ENCODE data around the gene COPS9.

The COPS9 gene

DNA sequence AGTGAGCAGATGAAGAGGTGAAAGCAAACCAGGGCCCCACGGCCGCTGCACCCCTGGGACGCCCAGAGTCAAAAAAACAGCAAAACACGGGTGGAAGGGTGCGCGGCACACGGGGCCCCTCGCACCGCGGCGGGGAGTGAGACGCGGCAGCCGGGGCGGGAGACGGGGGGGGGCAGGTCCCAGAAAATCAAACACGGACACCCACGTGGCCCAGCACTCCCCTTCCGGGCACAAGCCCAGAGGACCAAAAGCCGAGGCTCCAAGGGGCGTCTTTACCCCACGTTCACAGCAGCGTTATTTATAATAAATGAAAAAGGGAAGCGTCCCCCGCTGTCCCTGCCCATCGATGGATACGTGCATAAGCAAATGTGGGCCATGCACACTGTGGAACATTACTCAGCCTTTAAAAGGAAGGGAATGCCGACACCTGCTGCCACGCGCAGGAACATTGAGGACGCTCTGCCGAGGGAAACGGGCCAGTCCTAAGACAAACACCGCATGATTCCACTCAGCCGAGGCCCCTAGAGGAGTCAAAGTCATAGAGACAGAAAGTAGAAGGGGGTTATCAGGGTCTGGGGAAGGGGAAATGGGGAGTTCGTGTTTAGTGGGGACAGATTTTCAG lies 677 bp upstream of the COPS9 start:
- Histone ChIP-seq H3K9me3 (no peaks in the 10 kb centered on the region), H3K27me3 (no peaks in the 10 kb centered on the region; the same call in 1 of the 2 replicates), H3K36me3 (peaks cover 28% of the 10 kb centered on the region), H3K4me1 (peaks cover 28% of the 10 kb centered on the region), H3K4me2 (peak overlapping the region; percentile 88), H3K9ac (peak overlapping the region; percentile 92), H3K4me3 (peak overlapping the region; percentile 89), H3K27ac (peak overlapping the region; percentile 82), H4K20me1 (peaks cover 28% of the 10 kb centered on the region)
- no peak for TF ChIP-seq Cebpa-rat (IDR thresholded peaks at IDR 0.05)

DNA sequence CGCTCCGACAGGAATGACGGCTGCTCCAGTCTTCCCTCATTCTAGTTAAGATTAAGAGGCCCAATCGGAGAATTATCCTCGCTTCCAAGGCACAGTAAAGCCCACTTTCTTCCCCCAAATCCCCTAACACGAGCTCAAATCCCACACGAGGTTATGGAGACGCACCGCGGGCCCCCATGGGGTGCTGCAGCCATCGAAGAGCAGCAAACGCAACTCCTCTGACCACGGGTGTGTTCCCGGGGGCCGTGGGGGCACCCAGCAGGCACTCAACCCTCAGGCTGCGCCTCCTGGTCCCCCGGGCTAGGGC lies 446 bp downstream of the COPS9 start:
- Histone ChIP-seq H3K27ac (peak overlapping the region; percentile 82), H3K4me2 (peak overlapping the region; percentile 88), H3K9me3 (no peaks in the 10 kb centered on the region), H3K9ac (peak overlapping the region; percentile 92), H3K4me1 (peaks cover 28% of the 10 kb centered on the region), H3K36me3 (peaks cover 39% of the 10 kb centered on the region), H4K20me1 (peaks cover 39% of the 10 kb centered on the region), H3K27me3 (no peaks in the 10 kb centered on the region; the same call in 1 of the 2 replicates), H3K4me3 (peak overlapping the region; percentile 89)
- no peak for TF ChIP-seq Cebpa-rat (IDR thresholded peaks at IDR 0.05)

DNA sequence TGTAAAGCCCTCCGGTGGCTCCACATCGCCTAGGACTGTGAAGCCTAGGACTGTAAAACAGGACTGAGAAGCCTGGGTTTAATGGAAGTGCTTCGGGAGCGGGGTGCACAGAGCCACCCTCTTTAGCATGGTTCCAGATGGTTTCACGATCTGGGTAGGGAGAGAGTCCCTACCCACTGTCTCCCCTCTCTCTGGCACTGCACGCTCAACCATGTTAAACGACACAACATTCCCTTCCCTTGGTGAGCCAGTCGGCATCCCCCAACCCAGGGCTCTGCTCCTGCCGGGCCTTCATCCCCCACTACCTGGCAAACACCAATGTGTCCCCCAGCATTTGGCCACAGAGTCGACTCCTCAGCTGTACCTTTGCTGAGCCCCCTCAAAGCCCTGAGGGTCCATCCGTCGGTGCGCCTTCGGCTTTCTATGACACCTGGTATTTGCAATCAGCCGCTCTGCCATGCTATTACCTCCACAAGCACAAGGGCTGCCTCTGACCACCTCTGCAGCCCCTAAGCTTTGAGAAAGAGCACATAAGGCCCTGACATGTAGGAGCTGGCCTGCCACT lies 1.1 kb downstream of the COPS9 start:
- Histone ChIP-seq H3K27ac (peak overlapping the region; percentile 82), H3K4me2 (peak overlapping the region; percentile 88), H3K27me3 (no peaks in the 10 kb centered on the region; the same call in 1 of the 2 replicates), H4K20me1 (peaks cover 45% of the 10 kb centered on the region), H3K4me3 (peak overlapping the region; percentile 89), H3K4me1 (peaks cover 28% of the 10 kb centered on the region), H3K9ac (peak overlapping the region; percentile 92), H3K9me3 (no peaks in the 10 kb centered on the region), H3K36me3 (peaks cover 46% of the 10 kb centered on the region)
- no peak for TF ChIP-seq Cebpa-rat (IDR thresholded peaks at IDR 0.05)

DNA sequence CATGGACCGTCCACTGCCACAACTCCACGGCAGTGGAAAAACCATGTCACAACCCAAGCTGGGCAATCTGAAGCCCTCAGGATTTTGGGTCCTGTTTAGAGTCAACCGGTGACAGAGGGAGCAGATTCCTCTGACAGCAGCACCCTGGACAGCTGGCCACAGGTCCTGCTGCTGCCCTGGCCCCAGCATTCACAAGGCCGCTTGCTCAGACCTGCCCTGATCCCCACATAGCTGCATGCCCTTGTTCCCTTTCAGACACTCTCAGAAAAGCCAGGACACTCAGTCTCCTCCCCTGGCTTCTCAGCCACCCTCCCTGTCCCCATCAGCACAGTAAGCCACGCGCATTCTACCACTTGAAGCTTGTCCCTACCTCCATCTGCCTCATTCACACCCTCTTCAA lies 1.6 kb downstream of the COPS9 start:
- H3K36me3 ChIP-seq, result peaks cover 51% of the 10 kb centered on the region
- no peak overlapping the region for H3K27ac ChIP-seq
- peaks cover 22% of the 10 kb centered on the region for H3K4me1 ChIP-seq
- no peaks in the 10 kb centered on the region for H3K9me3 ChIP-seq
- no peaks in the 10 kb centered on the region; the same call in 1 of the 2 replicates for H3K27me3 ChIP-seq
- peak overlapping the region; percentile 92; the same call in 1 of the 2 replicates for H3K9ac ChIP-seq
- H4K20me1 ChIP-seq, result peaks cover 45% of the 10 kb centered on the region
- TF ChIP-seq Cebpa-rat (IDR thresholded peaks at IDR 0.05), result no peak
- H3K4me3 ChIP-seq, result 0 out of 2 replicates have a peak overlapping the region, but pooled peaks have one; percentile 89
- peak overlapping the region; percentile 88 for H3K4me2 ChIP-seq

DNA sequence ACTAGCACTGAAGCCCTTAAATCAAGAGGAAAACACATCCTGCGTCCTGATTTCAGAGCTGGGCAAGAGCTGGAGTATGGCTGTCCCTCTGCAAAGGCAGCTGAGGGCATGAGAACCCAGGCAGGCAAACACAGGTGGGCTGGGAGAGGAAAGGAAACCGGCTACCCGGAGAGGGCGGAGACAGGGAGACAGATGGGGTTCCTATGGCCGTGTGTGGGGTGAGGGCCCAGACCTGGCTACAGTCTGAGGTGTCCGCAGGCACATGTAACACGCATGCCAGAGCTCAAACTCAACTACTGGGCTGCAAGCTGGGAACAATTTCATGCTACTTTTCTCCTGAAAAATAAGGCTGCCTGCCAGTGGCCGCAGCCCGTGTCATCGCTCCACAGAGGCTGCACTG lies 2.7 kb downstream of the COPS9 start:
- peaks cover 45% of the 10 kb centered on the region for H4K20me1 ChIP-seq
- no peak overlapping the region for H3K4me3 ChIP-seq
- H3K27me3 ChIP-seq, result no peaks in the 10 kb centered on the region; the same call in 1 of the 2 replicates
- no peak overlapping the region for H3K27ac ChIP-seq
- peaks cover 62% of the 10 kb centered on the region for H3K36me3 ChIP-seq
- H3K4me2 ChIP-seq, result no peak overlapping the region
- no peak overlapping the region for H3K9ac ChIP-seq
- H3K9me3 ChIP-seq, result no peaks in the 10 kb centered on the region
- H3K4me1 ChIP-seq, result peaks cover 21% of the 10 kb centered on the region
- TF ChIP-seq Cebpa-rat (IDR thresholded peaks at IDR 0.05), result no peak

- Histone ChIP-seq H3K36me3 (peaks cover 70% of the 10 kb centered on the region), H3K27me3 (no peaks in the 10 kb centered on the region; the same call in 1 of the 2 replicates), H3K9ac (no peak overlapping the region), H3K4me2 (no peak overlapping the region), H3K9me3 (no peaks in the 10 kb centered on the region), H3K4me1 (peaks cover 21% of the 10 kb centered on the region), H3K4me3 (no peak overlapping the region), H3K27ac (no peak overlapping the region), H4K20me1 (peaks cover 45% of the 10 kb centered on the region)
- no peak for TF ChIP-seq Cebpa-rat (IDR thresholded peaks at IDR 0.05)
Measured at GRCh38 chr2:240132651-240132980, 3.5 kb downstream of the COPS9 start.

GRCh38 chr2:240131941-240132650 lies 4.0 kb downstream of the COPS9 start:
- Histone ChIP-seq H3K27ac (no peak overlapping the region), H3K4me3 (no peak overlapping the region), H3K27me3 (no peaks in the 10 kb centered on the region; the same call in 1 of the 2 replicates), H3K36me3 (peaks cover 75% of the 10 kb centered on the region), H3K9me3 (no peaks in the 10 kb centered on the region), H4K20me1 (peaks cover 45% of the 10 kb centered on the region), H3K4me2 (no peak overlapping the region), H3K9ac (no peak overlapping the region), H3K4me1 (peaks cover 21% of the 10 kb centered on the region)
- TF ChIP-seq Cebpa-rat (IDR thresholded peaks at IDR 0.05), result no peak

GRCh38 chr2:240131296-240131695 lies 4.8 kb downstream of the COPS9 start:
- Histone ChIP-seq H3K27me3 (no peaks in the 10 kb centered on the region), H3K4me2 (no peak overlapping the region), H4K20me1 (peaks cover 45% of the 10 kb centered on the region), H3K4me3 (no peak overlapping the region), H3K27ac (no peak overlapping the region), H3K9me3 (no peaks in the 10 kb centered on the region), H3K36me3 (peaks cover 82% of the 10 kb centered on the region), H3K9ac (no peak overlapping the region), H3K4me1 (peaks cover 14% of the 10 kb centered on the region)
- no peak for TF ChIP-seq Cebpa-rat (IDR thresholded peaks at IDR 0.05)

DNA sequence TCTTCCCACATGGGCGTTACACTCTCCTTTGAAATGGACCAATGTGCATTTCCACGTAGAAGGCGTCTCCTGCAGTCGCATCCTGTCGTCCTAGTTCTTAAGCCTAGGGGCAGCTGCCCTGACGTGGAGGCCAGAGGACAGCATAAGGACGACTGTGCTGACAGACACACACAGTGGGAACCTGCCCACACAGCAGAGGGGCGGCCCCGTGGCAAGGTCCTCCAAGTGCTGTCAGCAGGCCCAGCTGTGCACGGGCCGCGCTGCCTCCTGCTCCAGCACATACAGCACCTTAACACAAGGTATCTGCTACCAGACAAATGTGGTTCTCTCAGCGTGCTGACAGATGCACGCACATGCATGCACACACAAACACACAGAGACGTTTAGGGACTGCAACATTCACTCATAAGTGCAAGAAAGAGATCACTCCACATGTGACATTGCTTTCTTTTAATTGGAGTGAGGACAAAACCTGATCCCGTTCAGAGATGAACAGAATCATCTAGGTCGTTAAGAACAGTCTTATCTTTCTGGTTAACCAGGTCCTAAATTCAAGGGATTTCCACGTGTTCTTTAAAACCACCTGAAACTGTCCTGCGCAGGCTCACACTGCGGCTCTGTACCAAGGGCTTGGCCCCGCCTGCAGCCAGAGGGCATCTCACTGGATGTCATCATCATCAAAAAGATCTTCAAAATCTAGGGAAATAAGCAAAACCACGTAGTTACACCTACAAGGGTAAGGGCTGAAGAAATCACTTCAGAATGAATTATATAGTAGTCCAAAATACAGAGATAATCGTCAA lies 5.5 kb downstream of the COPS9 start:
- H3K4me2 ChIP-seq, result no peak overlapping the region
- no peak for TF ChIP-seq Cebpa-rat (IDR thresholded peaks at IDR 0.05)
- H3K4me3 ChIP-seq, result no peak overlapping the region
- H3K27me3 ChIP-seq, result no peaks in the 10 kb centered on the region
- H3K27ac ChIP-seq, result no peak overlapping the region
- no peaks in the 10 kb centered on the region for H3K9me3 ChIP-seq
- peaks cover 13% of the 10 kb centered on the region for H3K4me1 ChIP-seq
- peaks cover 43% of the 10 kb centered on the region for H4K20me1 ChIP-seq
- peaks cover 89% of the 10 kb centered on the region for H3K36me3 ChIP-seq
- H3K9ac ChIP-seq, result no peak overlapping the region

All from BLaER1 (cell line).